D721Med (cell line): ENCODE data around the gene MRPL48.

Source experiments
- DNase-seq: peaks from one replicate; pipeline ENCODE4 v3.0.0; 2011; ENCODE audit warnings: low spot score; ENCODE audit not compliant: insufficient read length
- FAIRE-seq: peaks from 2 replicates; lab custom pipeline; 2011; peaks lifted over from hg19 to GRCh38; lab: Jason Lieb, UNC
- CTCF ChIP-seq: IDR thresholded peaks from 2 replicates; pipeline ENCODE4 v1.5.1; 2012; ENCODE audit warnings: mild to moderate bottlenecking, control low read depth; ENCODE audit not compliant: insufficient read depth; ENCODE audit errors: missing control alignments

Gene MRPL48

GRCh38 chr11:73810637-73811036 lies 23.0 kb downstream of the MRPL48 start:
- DNase-seq (no peak), FAIRE-seq (no peak)
- TF ChIP-seq CTCF: no peak

GRCh38 chr11:73812234-73812633 lies 24.6 kb downstream of the MRPL48 start:
- no peak for FAIRE-seq
- no peak for DNase-seq
- TF ChIP-seq CTCF: no peak

- no peak for TF ChIP-seq CTCF
- FAIRE-seq (no peak), DNase-seq (no peak)
Measured at GRCh38 chr11:73814812-73815211, 27.1 kb downstream of the MRPL48 start.

GRCh38 chr11:73818846-73819245 lies 31.2 kb downstream of the MRPL48 start:
- DNase-seq (no peak), FAIRE-seq (no peak)
- no peak for TF ChIP-seq CTCF

- FAIRE-seq (no peak), DNase-seq (no peak)
- TF ChIP-seq CTCF: no peak
Measured at GRCh38 chr11:73830261-73830660, 42.6 kb downstream of the MRPL48 start.

- no peak for TF ChIP-seq CTCF
- FAIRE-seq: no peak
- DNase-seq: no peak
Measured at GRCh38 chr11:73833067-73833466, 45.4 kb downstream of the MRPL48 start.

- DNase-seq (no peak), FAIRE-seq (no peak)
- no peak for TF ChIP-seq CTCF
Measured at GRCh38 chr11:73838443-73839122, 50.9 kb downstream of the MRPL48 start.
